Endothelial cell of umbilical vein (primary cell): ENCODE measurements around the gene RNF146. TPM values are rescaled to one million over a fixed set of nuclear protein-coding genes. Genes with fewer than 3 reads are reported as not detected.

ENCODE experiments used
- BruUV-seq: library from RNA; stranded (reverse); fragments of 400-500 nt; replicated peaks from 2 replicates; lab custom pipeline; 2021; lab: Mats Ljungman, UMichigan
- CTCF ChIA-PET: fragments of 300-600, 350-600 bp; sonication (Branson Sonifier 250); formaldehyde crosslinking; loops from one replicate; lab custom pipeline; 2021; ENCODE audit warnings: antibody characterized with exemption, inconsistent platforms; lab: Charles Lee
- POLR2A ChIA-PET: fragments of 300-600, 350-600 bp; sonication (Branson Sonifier 250); formaldehyde crosslinking; loops from one replicate; lab custom pipeline; 2021; ENCODE audit warnings: antibody characterized with exemption, inconsistent platforms; lab: Charles Lee
- DNase-seq: peaks from one replicate; pipeline ENCODE4 v3.0.0-alpha.2; 2011; ENCODE audit warnings: low read depth, low spot score
- FAIRE-seq: peaks from 2 replicates; lab custom pipeline; 2011; peaks lifted over from hg19 to GRCh38; lab: Jason Lieb, UNC
- H2AFZ ChIP-seq: 2 replicates; pipeline ENCODE4 v1.6.0; 2012; ENCODE audit warnings: low read depth, low read length, control low read depth, inconsistent platforms
- H3K27ac ChIP-seq: 2 replicates; pipeline ENCODE4 v1.5.1; 2011; ENCODE audit warnings: low read depth, mild to moderate bottlenecking, control low read depth, low read length, moderate library complexity; ENCODE audit not compliant: insufficient read depth
- H3K27me3 ChIP-seq, 2 experiments: 2 replicates each; pipeline versions ENCODE4 v1.6.0 to v1.6.1; 2011; ENCODE audit warnings: low read length in 2 of 2, mixed read lengths in 1 of 2; ENCODE audit not compliant: control insufficient read depth in 2 of 2, insufficient read depth in 2 of 2
- H3K36me3 ChIP-seq, 2 experiments: 2 replicates in 1 of 2; 3 replicates in 1 of 2; pipeline ENCODE4 v1.5.1; 2011; ENCODE audit warnings: low read length in 2 of 2, mild to moderate bottlenecking in 1 of 2, moderate library complexity in 1 of 2; ENCODE audit not compliant: control insufficient read depth in 2 of 2, insufficient read depth in 2 of 2; ENCODE audit errors: extremely low read depth in 1 of 2
- H3K4me1 ChIP-seq: 3 replicates; pipeline ENCODE4 v1.5.1; 2011; ENCODE audit warnings: mild to moderate bottlenecking, low read length; ENCODE audit not compliant: control insufficient read depth, insufficient read depth; ENCODE audit errors: extremely low read depth
- H3K4me2 ChIP-seq: 2 replicates; pipeline ENCODE4 v1.6.1; 2011; ENCODE audit warnings: low read length, control low read depth, mixed read lengths; ENCODE audit not compliant: insufficient read depth
- H3K4me3 ChIP-seq, 3 experiments: fragments of 200-600 bp in 1 of 3; sonication (generic), shearing (Covaris generic) in 1 of 3; replicated peaks in 1 of 3; 2 replicates each; pipeline ENCODE4 v1.5.1; 2011 to 2016; ENCODE audit warnings: control low read depth in 3 of 3, low read length in 3 of 3, mild to moderate bottlenecking in 2 of 3, inconsistent platforms in 1 of 3, low read depth in 1 of 3, moderate library complexity in 1 of 3; ENCODE audit not compliant: insufficient read depth in 1 of 3
- H3K79me2 ChIP-seq: 2 replicates; pipeline ENCODE4 v1.6.0; 2012; ENCODE audit warnings: low read length, inconsistent platforms; ENCODE audit not compliant: control insufficient read depth, insufficient read depth
- H3K9ac ChIP-seq: replicated peaks from 2 replicates; pipeline ENCODE3; 2011; ENCODE audit warnings: low read length, control low read depth; ENCODE audit not compliant: insufficient read depth; ENCODE audit errors: extremely low read depth
- H3K9me1 ChIP-seq: replicated peaks from 3 replicates; pipeline ENCODE4 v1.6.0; 2011; ENCODE audit warnings: mild to moderate bottlenecking, low read length; ENCODE audit not compliant: control insufficient read depth, insufficient read depth; ENCODE audit errors: extremely low read depth
- H3K9me3 ChIP-seq: replicated peaks from 2 replicates; pipeline ENCODE4 v1.5.1; 2012; ENCODE audit warnings: low read length, inconsistent platforms; ENCODE audit not compliant: control insufficient read depth, insufficient read depth
- H4K20me1 ChIP-seq: replicated peaks from 2 replicates; pipeline ENCODE3; 2011; ENCODE audit warnings: mild to moderate bottlenecking, low read length; ENCODE audit not compliant: control insufficient read depth, insufficient read depth; ENCODE audit errors: extremely low read depth
- EZH2 ChIP-seq: IDR thresholded peaks from 2 replicates; pipeline ENCODE4 v1.6.1; 2012; ENCODE audit warnings: borderline replicate concordance, low read depth, mild to moderate bottlenecking, moderate library complexity, low read length, inconsistent platforms; ENCODE audit not compliant: severe bottlenecking
- FOS ChIP-seq: IDR thresholded peaks from 2 replicates; pipeline ENCODE4 v1.6.1; 2011; ENCODE audit warnings: mild to moderate bottlenecking, low read length, moderate library complexity, borderline replicate concordance; ENCODE audit not compliant: insufficient read depth
- GATA2 ChIP-seq: IDR thresholded peaks from 2 replicates; pipeline ENCODE4 v1.7.0; 2011; ENCODE audit warnings: low read depth, mild to moderate bottlenecking, moderate library complexity, mixed read lengths, low read length; ENCODE audit not compliant: insufficient read length, insufficient read depth
- JUN ChIP-seq: IDR thresholded peaks from 2 replicates; pipeline ENCODE4 v1.6.1; 2011; ENCODE audit warnings: borderline replicate concordance, low read depth; ENCODE audit not compliant: insufficient read length, insufficient read depth
- MAX ChIP-seq: IDR thresholded peaks from 2 replicates; pipeline ENCODE4 v1.6.1; 2011; ENCODE audit not compliant: insufficient read depth, insufficient read length
- MYC ChIP-seq: IDR thresholded peaks from one replicate; pipeline ENCODE4 v1.6.1; 2011; ENCODE audit warnings: mild to moderate bottlenecking, low read depth, low read length
- POLR2A ChIP-seq: IDR thresholded peaks from 2 replicates; pipeline ENCODE4 v1.6.1; 2012; ENCODE audit warnings: low read depth, mild to moderate bottlenecking, control low read depth, low read length
- POLR2AphosphoS5 ChIP-seq: IDR thresholded peaks from 2 replicates; pipeline ENCODE4 v1.6.1; 2012; ENCODE audit warnings: low read depth, mild to moderate bottlenecking, control low read depth, low read length, moderate library complexity; ENCODE audit not compliant: insufficient read depth
- dilution Hi-C: fragments of 300-500 bp; cut with MboI; formaldehyde crosslinking; loops from one replicate; pipeline ENCODE4 v1.15.0; 2019; ENCODE audit warnings: low sequenced_read_pairs; ENCODE audit not compliant: extremely low pct_ligation_motif_present
- intact Hi-C: fragments of 100-400 bp; cut with micrococcal nuclease; formaldehyde crosslinking; loops from one replicate; pipeline ENCODE4 v1.10.0; 2022
- polyA plus RNA-seq, 4 experiments: library from polyadenylated mRNA; depleted of rRNA in 3 of 4; stranded (reverse) in 3 of 4; unstranded in 1 of 4; fragments of >200 nt; gene quantifications; 2 replicates each; pipeline versions ENCODE4 v1.2.1 to v1.2.3, GENCODE V29; 2011 to 2012; ENCODE audit warnings: missing spikeins in 1 of 4
- total RNA-seq: library from RNA; stranded (reverse); gene quantifications from 2 replicates; pipeline ENCODE4 v1.2.3, GENCODE V29; 2021
- TF ChIP-seq, protein P1 (sequence below), 2 donors: IDR thresholded peaks; 1 replicate in 1 of 2; 2 replicates in 1 of 2; pipeline ENCODE4 v1.5.1; 2011; ENCODE audit warnings: low read length in 2 of 2, mild to moderate bottlenecking in 2 of 2, moderate library complexity in 2 of 2, control low read depth in 1 of 2, inconsistent platforms in 1 of 2, low read depth in 1 of 2; ENCODE audit not compliant: insufficient read depth in 1 of 2; ENCODE audit errors: extremely low read depth in 1 of 2

RNF146 gene
- total and polyA plus RNA-seq, 2 donors (not counting 3 experiments of a cell fraction or from before 2014, with no cell fraction given), result 37.5 to 48.1 TPM

- H3K9ac ChIP-seq, result no peak overlapping the region
- no peaks in the 10 kb centered on the region for H3K9me3 ChIP-seq
- no peak for TF ChIP-seq MYC
- TF ChIP-seq, protein P1, sequence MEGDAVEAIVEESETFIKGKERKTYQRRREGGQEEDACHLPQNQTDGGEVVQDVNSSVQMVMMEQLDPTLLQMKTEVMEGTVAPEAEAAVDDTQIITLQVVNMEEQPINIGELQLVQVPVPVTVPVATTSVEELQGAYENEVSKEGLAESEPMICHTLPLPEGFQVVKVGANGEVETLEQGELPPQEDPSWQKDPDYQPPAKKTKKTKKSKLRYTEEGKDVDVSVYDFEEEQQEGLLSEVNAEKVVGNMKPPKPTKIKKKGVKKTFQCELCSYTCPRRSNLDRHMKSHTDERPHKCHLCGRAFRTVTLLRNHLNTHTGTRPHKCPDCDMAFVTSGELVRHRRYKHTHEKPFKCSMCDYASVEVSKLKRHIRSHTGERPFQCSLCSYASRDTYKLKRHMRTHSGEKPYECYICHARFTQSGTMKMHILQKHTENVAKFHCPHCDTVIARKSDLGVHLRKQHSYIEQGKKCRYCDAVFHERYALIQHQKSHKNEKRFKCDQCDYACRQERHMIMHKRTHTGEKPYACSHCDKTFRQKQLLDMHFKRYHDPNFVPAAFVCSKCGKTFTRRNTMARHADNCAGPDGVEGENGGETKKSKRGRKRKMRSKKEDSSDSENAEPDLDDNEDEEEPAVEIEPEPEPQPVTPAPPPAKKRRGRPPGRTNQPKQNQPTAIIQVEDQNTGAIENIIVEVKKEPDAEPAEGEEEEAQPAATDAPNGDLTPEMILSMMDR (IDR thresholded peaks at IDR 0.05; ENCODE audit: extremely low read depth in 1 of 2, insufficient read depth in 1 of 2, low read depth in 1 of 2, low read length in 2 of 2), result no peak
- no peak for TF ChIP-seq MAX
- TF ChIP-seq GATA2, result no peak
- no peak for TF ChIP-seq FOS
- no peak for TF ChIP-seq POLR2A
- no peak for TF ChIP-seq POLR2AphosphoS5
- no peak for TF ChIP-seq EZH2
- no peak for TF ChIP-seq JUN
- H4K20me1 ChIP-seq, result peaks cover 7% of the 10 kb centered on the region
- no peaks in the 10 kb centered on the region for H3K79me2 ChIP-seq
- ChIA-PET POLR2A (no interaction called here), CTCF (interaction anchor here (1.0 to 1.1 kb wide), 3 partner anchors 14 to 1302 kb away, joined by 3 read pairs; no protein-coding TSS in a partner anchor)
- H3K27me3 ChIP-seq, result no peaks in the 10 kb centered on the region
- no peaks in the 10 kb centered on the region for H3K36me3 ChIP-seq
- no peak for DNase-seq
- H2AFZ ChIP-seq, result no peak overlapping the region
- no peak for FAIRE-seq
- no peak overlapping the region for H3K4me3 ChIP-seq
- H3K27ac ChIP-seq, result no peak overlapping the region
- no peak overlapping the region for H3K4me2 ChIP-seq
- BruUV-seq, result no TSS peak
- dilution Hi-C loops, result no loop called here
- H3K4me1 ChIP-seq, result peaks cover 28% of the 10 kb centered on the region
- H3K9me1 ChIP-seq, result no peaks in the 10 kb centered on the region
- intact Hi-C loops, result no loop called here
Observed at GRCh38 chr6:127297502-127298070, 30.9 kb downstream of the RNF146 start.
